Panc1 (cell line): Measurements from ENCODE around the gene SLC9A5. TPM values are rescaled to one million over a fixed set of nuclear protein-coding genes. Genes with fewer than 3 reads are reported as not detected.

ENCODE experiments used
- ATAC-seq: fragments of 200-7000 bp; cut with Tn5 transposase; 2 replicates; pipeline ENCODE4 v1.9.1; 2020; ENCODE audit warnings: mild to moderate bottlenecking, moderate library complexity
- BruUV-seq: library from RNA; stranded (reverse); fragments of 400-500 nt; replicated peaks from 2 replicates; lab custom pipeline; 2021; lab: Mats Ljungman, UMichigan
- CTCF ChIA-PET: fragments of 300-600 bp; sonication (Branson Sonifier 250); formaldehyde crosslinking; loops from one replicate; lab custom pipeline; 2022; ENCODE audit warnings: antibody characterized with exemption; lab: Charles Lee
- POLR2A ChIA-PET: fragments of 300-600 bp; sonication (Branson Sonifier 250); formaldehyde crosslinking; loops from one replicate; lab custom pipeline; 2022; ENCODE audit warnings: antibody characterized with exemption; lab: Charles Lee
- DNase-seq: peaks from one replicate; pipeline ENCODE4 v3.0.0-alpha.2; 2010; ENCODE audit warnings: low read depth, low spot score
- H3K27ac ChIP-seq: 2 replicates; pipeline ENCODE4 v1.5.1; 2011; ENCODE audit warnings: mild to moderate bottlenecking, low read length, inconsistent platforms
- H3K27me3 ChIP-seq: fragments of 200-500 bp; sonication (Bioruptor generic); 2 replicates; pipeline ENCODE4 v1.6.0; 2014; ENCODE audit warnings: low read length, inconsistent platforms; ENCODE audit not compliant: control insufficient read depth, insufficient read depth
- H3K36me3 ChIP-seq: fragments of 200-500 bp; sonication (Bioruptor generic); 2 replicates; pipeline ENCODE4 v1.5.1; 2014; ENCODE audit warnings: inconsistent platforms, mild to moderate bottlenecking, low read length, moderate library complexity; ENCODE audit not compliant: control insufficient read depth, insufficient read depth
- H3K4me1 ChIP-seq: 2 replicates; pipeline ENCODE4 v1.5.1; 2011; ENCODE audit warnings: inconsistent platforms, mild to moderate bottlenecking, low read length, moderate library complexity; ENCODE audit not compliant: control insufficient read depth, insufficient read depth
- H3K4me3 ChIP-seq, 2 experiments: 2 replicates each; pipeline ENCODE4 v1.5.1; 2011 to 2012; ENCODE audit warnings: low read depth in 2 of 2, low read length in 2 of 2, mild to moderate bottlenecking in 2 of 2, inconsistent platforms in 1 of 2, moderate library complexity in 1 of 2
- H3K9me3 ChIP-seq: fragments of 200-500 bp; sonication (Bioruptor generic); 2 replicates; pipeline ENCODE4 v1.5.1; 2014; ENCODE audit warnings: low read depth, mild to moderate bottlenecking, inconsistent platforms, low read length, moderate library complexity; ENCODE audit not compliant: control insufficient read depth, insufficient read depth
- POLR2AphosphoS5 ChIP-seq: IDR thresholded peaks from 2 replicates; pipeline ENCODE4 v1.6.1; 2012; ENCODE audit warnings: mild to moderate bottlenecking, low read depth, low read length, moderate library complexity
- SIN3A ChIP-seq: IDR thresholded peaks from 2 replicates; pipeline ENCODE4 v1.6.1; 2012; ENCODE audit warnings: low read depth, mild to moderate bottlenecking, low read length, moderate library complexity, borderline replicate concordance; ENCODE audit not compliant: insufficient read depth
- TCF7L2 ChIP-seq: IDR thresholded peaks from 2 replicates; pipeline ENCODE4 v1.6.1; 2011; ENCODE audit warnings: mild to moderate bottlenecking, low read depth, low read length, inconsistent platforms
- in situ Hi-C: cut with HindIII; loops from 2 replicates; pipeline ENCODE4 v1.10.0; 2016; ENCODE audit warnings: low sequenced_read_pairs, low pct_unique_long_range_greater_than_20kb
- intact Hi-C: fragments of 100-400 bp; cut with micrococcal nuclease; formaldehyde crosslinking; loops from one replicate; pipeline ENCODE4 v1.10.0; 2022; ENCODE audit not compliant: unreplicated experiment
- total RNA-seq: library from RNA; stranded (reverse); gene quantifications from one replicate; pipeline ENCODE4 v1.2.1, GENCODE V29; 2021; ENCODE audit not compliant: unreplicated experiment
- TF ChIP-seq, protein P1 (sequence below), 2 experiments: IDR thresholded peaks; 2 replicates each; pipeline ENCODE4 v1.6.1; 2011 to 2012; ENCODE audit warnings: low read depth in 2 of 2, control low read depth in 1 of 2, low read length in 1 of 2, mild to moderate bottlenecking in 1 of 2, moderate library complexity in 1 of 2; ENCODE audit not compliant: insufficient read depth in 1 of 2
- TF ChIP-seq, protein P2 (sequence below): fragments of 450-650 bp; IDR thresholded peaks from 2 replicates; pipeline ENCODE4 v1.5.1; 2017; ENCODE audit warnings: mild to moderate bottlenecking

Gene SLC9A5
- total RNA-seq, 1 experiment from 2014 or later = 1.7 TPM

DNA sequence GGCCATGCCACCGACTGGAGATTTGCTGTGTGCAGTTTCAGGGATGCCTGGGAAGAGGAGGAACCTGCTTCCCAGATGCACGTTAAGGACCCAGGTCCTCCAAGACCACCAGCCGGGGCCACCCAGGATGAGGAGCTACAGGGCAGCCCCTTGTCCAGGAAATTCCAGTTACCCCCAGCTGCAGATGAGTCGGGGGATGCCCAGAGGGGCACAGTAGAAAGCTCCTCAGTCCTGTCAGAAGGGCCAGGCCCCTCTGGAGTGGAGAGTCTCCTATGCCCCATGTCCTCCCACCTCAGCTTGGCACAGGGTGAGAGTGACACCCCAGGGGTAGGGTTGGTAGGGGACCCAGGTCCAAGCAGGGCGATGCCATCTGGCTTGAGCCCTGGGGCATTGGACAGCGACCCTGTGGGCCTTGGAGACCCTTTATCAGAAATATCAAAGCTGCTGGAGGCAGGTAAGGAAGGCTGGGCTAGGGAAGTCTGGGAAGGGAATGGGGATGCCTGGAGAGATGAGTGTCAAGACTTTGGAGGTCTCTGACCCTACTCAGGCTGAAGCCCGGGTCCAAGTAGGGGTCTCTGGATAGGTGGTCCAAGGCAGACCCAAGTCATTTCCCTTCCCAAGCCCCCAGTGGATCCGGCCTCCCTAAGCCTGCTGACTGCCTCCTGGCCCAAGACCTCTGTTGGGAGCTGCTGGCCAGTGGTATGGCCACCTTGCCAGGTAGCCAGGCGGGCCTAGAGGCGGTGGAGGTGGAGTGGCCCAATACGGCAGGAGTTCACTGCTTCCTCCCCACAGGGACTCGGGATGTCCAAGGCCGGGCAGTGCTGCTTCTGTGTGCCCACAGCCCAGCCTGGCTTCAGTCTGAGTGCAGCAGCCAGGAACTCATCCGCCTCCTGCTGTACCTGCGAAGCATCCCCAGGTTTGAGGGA, 31.6 kb downstream of the SLC9A5 start:
- in situ Hi-C loops (no loop called here), intact Hi-C loops (no loop called here)
- ChIA-PET CTCF (no interaction called here), POLR2A (no interaction called here)
- H3K9me3 ChIP-seq = no peaks in the 10 kb centered on the region
- ATAC-seq (no peak), DNase-seq (no peak)
- no peaks in the 10 kb centered on the region for H3K27me3 ChIP-seq
- peaks cover 6% of the 10 kb centered on the region; the same call in 1 of the 2 replicates for H3K4me1 ChIP-seq
- no TSS peak for BruUV-seq
- TF ChIP-seq TCF7L2 (no peak), POLR2AphosphoS5 (no peak), SIN3A (no peak)
- TF ChIP-seq, protein P1, sequence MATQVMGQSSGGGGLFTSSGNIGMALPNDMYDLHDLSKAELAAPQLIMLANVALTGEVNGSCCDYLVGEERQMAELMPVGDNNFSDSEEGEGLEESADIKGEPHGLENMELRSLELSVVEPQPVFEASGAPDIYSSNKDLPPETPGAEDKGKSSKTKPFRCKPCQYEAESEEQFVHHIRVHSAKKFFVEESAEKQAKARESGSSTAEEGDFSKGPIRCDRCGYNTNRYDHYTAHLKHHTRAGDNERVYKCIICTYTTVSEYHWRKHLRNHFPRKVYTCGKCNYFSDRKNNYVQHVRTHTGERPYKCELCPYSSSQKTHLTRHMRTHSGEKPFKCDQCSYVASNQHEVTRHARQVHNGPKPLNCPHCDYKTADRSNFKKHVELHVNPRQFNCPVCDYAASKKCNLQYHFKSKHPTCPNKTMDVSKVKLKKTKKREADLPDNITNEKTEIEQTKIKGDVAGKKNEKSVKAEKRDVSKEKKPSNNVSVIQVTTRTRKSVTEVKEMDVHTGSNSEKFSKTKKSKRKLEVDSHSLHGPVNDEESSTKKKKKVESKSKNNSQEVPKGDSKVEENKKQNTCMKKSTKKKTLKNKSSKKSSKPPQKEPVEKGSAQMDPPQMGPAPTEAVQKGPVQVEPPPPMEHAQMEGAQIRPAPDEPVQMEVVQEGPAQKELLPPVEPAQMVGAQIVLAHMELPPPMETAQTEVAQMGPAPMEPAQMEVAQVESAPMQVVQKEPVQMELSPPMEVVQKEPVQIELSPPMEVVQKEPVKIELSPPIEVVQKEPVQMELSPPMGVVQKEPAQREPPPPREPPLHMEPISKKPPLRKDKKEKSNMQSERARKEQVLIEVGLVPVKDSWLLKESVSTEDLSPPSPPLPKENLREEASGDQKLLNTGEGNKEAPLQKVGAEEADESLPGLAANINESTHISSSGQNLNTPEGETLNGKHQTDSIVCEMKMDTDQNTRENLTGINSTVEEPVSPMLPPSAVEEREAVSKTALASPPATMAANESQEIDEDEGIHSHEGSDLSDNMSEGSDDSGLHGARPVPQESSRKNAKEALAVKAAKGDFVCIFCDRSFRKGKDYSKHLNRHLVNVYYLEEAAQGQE (IDR thresholded peaks at IDR 0.05; ENCODE audit: insufficient read depth in 1 of 2, low read depth in 2 of 2, low read length in 1 of 2) = no peak
- TF ChIP-seq, protein P2, sequence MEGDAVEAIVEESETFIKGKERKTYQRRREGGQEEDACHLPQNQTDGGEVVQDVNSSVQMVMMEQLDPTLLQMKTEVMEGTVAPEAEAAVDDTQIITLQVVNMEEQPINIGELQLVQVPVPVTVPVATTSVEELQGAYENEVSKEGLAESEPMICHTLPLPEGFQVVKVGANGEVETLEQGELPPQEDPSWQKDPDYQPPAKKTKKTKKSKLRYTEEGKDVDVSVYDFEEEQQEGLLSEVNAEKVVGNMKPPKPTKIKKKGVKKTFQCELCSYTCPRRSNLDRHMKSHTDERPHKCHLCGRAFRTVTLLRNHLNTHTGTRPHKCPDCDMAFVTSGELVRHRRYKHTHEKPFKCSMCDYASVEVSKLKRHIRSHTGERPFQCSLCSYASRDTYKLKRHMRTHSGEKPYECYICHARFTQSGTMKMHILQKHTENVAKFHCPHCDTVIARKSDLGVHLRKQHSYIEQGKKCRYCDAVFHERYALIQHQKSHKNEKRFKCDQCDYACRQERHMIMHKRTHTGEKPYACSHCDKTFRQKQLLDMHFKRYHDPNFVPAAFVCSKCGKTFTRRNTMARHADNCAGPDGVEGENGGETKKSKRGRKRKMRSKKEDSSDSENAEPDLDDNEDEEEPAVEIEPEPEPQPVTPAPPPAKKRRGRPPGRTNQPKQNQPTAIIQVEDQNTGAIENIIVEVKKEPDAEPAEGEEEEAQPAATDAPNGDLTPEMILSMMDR = no peak
- no peak overlapping the region for H3K27ac ChIP-seq
- H3K36me3 ChIP-seq = no peaks in the 10 kb centered on the region; the same call in 1 of the 2 replicates
- H3K4me3 ChIP-seq = no peak overlapping the region; a peak in 1 of 4 replicates

DNA sequence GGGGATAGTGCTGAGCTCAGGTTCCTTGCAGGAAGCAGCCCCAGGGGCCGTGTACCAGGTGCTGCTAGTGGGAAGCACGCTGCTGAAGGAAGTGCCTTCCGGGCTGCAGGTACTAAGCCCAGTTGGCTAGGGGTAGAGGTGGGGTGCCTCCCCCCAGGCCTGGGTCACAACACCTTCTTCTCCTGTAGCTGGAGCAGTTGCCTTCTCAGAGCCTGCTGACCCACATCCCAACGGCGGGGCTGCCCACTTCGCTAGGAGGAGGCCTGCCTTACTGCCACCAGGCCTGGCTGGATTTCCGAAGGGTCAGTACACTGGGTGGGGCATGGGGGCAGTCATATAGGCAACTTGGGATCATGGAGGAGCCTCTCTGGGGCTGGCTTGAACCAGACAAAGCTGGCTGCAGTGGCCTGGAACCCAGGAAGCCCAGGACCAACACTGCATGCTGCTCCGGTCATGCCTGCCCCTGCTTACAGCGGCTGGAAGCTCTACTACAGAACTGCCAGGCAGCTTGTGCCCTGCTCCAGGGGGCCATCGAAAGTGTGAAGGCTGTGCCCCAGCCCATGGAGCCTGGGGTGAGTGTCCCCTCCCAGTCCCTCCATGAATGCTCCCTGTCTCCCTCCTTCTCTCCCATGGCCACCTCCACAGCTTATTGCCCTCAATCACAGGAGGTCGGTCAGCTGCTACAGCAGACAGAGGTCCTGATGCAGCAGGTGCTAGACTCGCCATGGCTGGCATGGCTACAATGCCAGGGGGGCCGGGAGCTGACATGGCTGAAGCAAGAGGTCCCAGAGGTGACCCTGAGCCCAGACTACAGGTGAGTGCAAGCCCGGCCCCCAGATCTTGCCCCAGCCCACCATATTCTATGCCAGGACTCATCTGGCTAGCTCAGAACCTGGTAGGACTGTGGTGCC, 33.0 kb downstream of the SLC9A5 start:
- no peak for DNase-seq
- Histone ChIP-seq H3K27me3 (no peaks in the 10 kb centered on the region), H3K4me3 (no peak overlapping the region), H3K9me3 (no peaks in the 10 kb centered on the region), H3K4me1 (peaks cover 6% of the 10 kb centered on the region; the same call in 1 of the 2 replicates), H3K27ac (no peak overlapping the region), H3K36me3 (no peaks in the 10 kb centered on the region; the same call in 1 of the 2 replicates)
- POLR2A ChIA-PET = interaction anchor here (0.6 kb wide), 1 partner anchor 271 kb away, joined by 5 read pairs; no protein-coding TSS in a partner anchor
- in situ Hi-C loops (no loop called here), intact Hi-C loops (no loop called here)
- TF ChIP-seq, protein P2 = no peak
- TF ChIP-seq TCF7L2 = no peak
- CTCF ChIA-PET = interaction anchor here (0.7 to 0.8 kb wide), 3 partner anchors 84 to 118 kb away, joined by 3 to 9 read pairs (median 4); no protein-coding TSS in a partner anchor
- no TSS peak for BruUV-seq
- ATAC-seq = no peak
